Liver (tissue), 3 donors: Measurements from ENCODE around the gene ACADS.

Source experiments
- EGR1 ChIP-seq, 2 donors: IDR thresholded peaks; 2 replicates each; pipeline ENCODE4 v1.6.1; 2016 to 2018; ENCODE audit warnings: antibody characterized with exemption in 2 of 2, low read depth in 2 of 2
- JUND ChIP-seq, 2 donors: IDR thresholded peaks; 2 replicates each; pipeline ENCODE4 v1.6.1; 2016; ENCODE audit warnings: antibody characterized with exemption in 2 of 2
- RAD21 ChIP-seq, 2 donors: IDR thresholded peaks; 2 replicates each; pipeline ENCODE4 v1.6.1; 2016; ENCODE audit warnings: antibody characterized with exemption in 2 of 2, mild to moderate bottlenecking in 2 of 2
- SP1 ChIP-seq: IDR thresholded peaks from 2 replicates; pipeline ENCODE4 v1.6.1; 2018; ENCODE audit warnings: antibody characterized with exemption, mild to moderate bottlenecking
- YY1 ChIP-seq: IDR thresholded peaks from 2 replicates; pipeline ENCODE4 v1.6.1; 2016; ENCODE audit warnings: antibody characterized with exemption, mild to moderate bottlenecking
- ZBTB33 ChIP-seq: IDR thresholded peaks from 2 replicates; pipeline ENCODE4 v1.6.1; 2016; ENCODE audit warnings: antibody characterized with exemption
- TF ChIP-seq, protein P1 (sequence below): fragments of 150-350 bp; IDR thresholded peaks from 2 replicates; pipeline ENCODE4 v1.5.1; 2017; ENCODE audit warnings: improper control_type of control experiment, low read depth, low read length; ENCODE audit not compliant: missing input control
- TF ChIP-seq, protein P2 (sequence below): IDR thresholded peaks from 2 replicates; pipeline ENCODE4 v1.6.1; 2016; ENCODE audit warnings: antibody characterized with exemption, mild to moderate bottlenecking
- donor health status: healthy.
- donor health status: healthy.

GRCh38 chr12:120700886-120701285, 24.7 kb upstream of the ACADS start:
- TF ChIP-seq, protein P1, sequence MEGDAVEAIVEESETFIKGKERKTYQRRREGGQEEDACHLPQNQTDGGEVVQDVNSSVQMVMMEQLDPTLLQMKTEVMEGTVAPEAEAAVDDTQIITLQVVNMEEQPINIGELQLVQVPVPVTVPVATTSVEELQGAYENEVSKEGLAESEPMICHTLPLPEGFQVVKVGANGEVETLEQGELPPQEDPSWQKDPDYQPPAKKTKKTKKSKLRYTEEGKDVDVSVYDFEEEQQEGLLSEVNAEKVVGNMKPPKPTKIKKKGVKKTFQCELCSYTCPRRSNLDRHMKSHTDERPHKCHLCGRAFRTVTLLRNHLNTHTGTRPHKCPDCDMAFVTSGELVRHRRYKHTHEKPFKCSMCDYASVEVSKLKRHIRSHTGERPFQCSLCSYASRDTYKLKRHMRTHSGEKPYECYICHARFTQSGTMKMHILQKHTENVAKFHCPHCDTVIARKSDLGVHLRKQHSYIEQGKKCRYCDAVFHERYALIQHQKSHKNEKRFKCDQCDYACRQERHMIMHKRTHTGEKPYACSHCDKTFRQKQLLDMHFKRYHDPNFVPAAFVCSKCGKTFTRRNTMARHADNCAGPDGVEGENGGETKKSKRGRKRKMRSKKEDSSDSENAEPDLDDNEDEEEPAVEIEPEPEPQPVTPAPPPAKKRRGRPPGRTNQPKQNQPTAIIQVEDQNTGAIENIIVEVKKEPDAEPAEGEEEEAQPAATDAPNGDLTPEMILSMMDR = no peak
- TF ChIP-seq ZBTB33 = no peak
- no peak for TF ChIP-seq RAD21 (IDR thresholded peaks at IDR 0.05)
- no peak for TF ChIP-seq JUND (IDR thresholded peaks at IDR 0.05)
- TF ChIP-seq YY1 = no peak
- TF ChIP-seq, protein P2, sequence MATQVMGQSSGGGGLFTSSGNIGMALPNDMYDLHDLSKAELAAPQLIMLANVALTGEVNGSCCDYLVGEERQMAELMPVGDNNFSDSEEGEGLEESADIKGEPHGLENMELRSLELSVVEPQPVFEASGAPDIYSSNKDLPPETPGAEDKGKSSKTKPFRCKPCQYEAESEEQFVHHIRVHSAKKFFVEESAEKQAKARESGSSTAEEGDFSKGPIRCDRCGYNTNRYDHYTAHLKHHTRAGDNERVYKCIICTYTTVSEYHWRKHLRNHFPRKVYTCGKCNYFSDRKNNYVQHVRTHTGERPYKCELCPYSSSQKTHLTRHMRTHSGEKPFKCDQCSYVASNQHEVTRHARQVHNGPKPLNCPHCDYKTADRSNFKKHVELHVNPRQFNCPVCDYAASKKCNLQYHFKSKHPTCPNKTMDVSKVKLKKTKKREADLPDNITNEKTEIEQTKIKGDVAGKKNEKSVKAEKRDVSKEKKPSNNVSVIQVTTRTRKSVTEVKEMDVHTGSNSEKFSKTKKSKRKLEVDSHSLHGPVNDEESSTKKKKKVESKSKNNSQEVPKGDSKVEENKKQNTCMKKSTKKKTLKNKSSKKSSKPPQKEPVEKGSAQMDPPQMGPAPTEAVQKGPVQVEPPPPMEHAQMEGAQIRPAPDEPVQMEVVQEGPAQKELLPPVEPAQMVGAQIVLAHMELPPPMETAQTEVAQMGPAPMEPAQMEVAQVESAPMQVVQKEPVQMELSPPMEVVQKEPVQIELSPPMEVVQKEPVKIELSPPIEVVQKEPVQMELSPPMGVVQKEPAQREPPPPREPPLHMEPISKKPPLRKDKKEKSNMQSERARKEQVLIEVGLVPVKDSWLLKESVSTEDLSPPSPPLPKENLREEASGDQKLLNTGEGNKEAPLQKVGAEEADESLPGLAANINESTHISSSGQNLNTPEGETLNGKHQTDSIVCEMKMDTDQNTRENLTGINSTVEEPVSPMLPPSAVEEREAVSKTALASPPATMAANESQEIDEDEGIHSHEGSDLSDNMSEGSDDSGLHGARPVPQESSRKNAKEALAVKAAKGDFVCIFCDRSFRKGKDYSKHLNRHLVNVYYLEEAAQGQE = no peak
- TF ChIP-seq SP1 = no peak
- TF ChIP-seq EGR1 (IDR thresholded peaks at IDR 0.05; ENCODE audit: low read depth in 2 of 2) = no peak
